Breast epithelium (tissue), 4 donors: ENCODE results near the gene SARS1. TPM values are rescaled to one million over a fixed set of nuclear protein-coding genes. Genes with fewer than 3 reads are reported as not detected.
A peak's percentile ranks its signal among the peaks of the same experiment; 100 is the strongest.
"Not testable (repeated sequence)": the region's sequence is repeated elsewhere in the genome, so short reads cannot be mapped to it uniquely, and the experiment has no call there.

Source experiments
- DNase-seq, 2 donors: peaks; one replicate each; pipeline ENCODE4 v3.0.0-alpha.2; 2019; ENCODE audit warnings: low spot score in 2 of 2
- H3K27ac ChIP-seq, 2 donors: fragments of 200-600 bp; sonication (generic) in 1 of 2; one replicate each; pipeline ENCODE4 v1.5.1; 2016 to 2019; ENCODE audit warnings: mild to moderate bottlenecking in 1 of 2
- H3K27me3 ChIP-seq, 2 donors: fragments of 200-600 bp; sonication (generic) in 1 of 2; one replicate each; pipeline versions ENCODE4 v1.5.1 to v1.6.0; 2017 to 2019; ENCODE audit warnings: control low read depth in 1 of 2, mild to moderate bottlenecking in 1 of 2
- H3K36me3 ChIP-seq: fragments of 200-600 bp; one replicate; pipeline ENCODE4 v1.5.1; 2019
- H3K4me1 ChIP-seq, 2 donors: fragments of 200-600 bp; sonication (generic); one replicate each; pipeline ENCODE4 v1.5.1; 2016 to 2019; ENCODE audit warnings: control low read depth in 1 of 2
- H3K4me3 ChIP-seq, 3 donors: fragments of 200-600 bp; sonication (generic); 1 replicate in 2 of 3; 2 replicates in 1 of 3; pipeline ENCODE4 v1.5.1; 2016 to 2019; ENCODE audit warnings: mild to moderate bottlenecking in 3 of 3, moderate library complexity in 2 of 3
- H3K9me3 ChIP-seq, 2 donors: fragments of 200-600 bp; sonication (generic) in 1 of 2; one replicate each; pipeline ENCODE4 v1.5.1; 2016 to 2019; ENCODE audit warnings: control low read depth in 1 of 2
- POLR2A ChIP-seq: fragments of 450-650 bp; IDR thresholded peaks from one replicate; pipeline ENCODE4 v1.6.1; 2016; ENCODE audit warnings: antibody characterized with exemption, mild to moderate bottlenecking, moderate library complexity
- POLR2AphosphoS5 ChIP-seq, 3 donors: sonication (generic); formaldehyde crosslinking; IDR thresholded peaks; one replicate each; pipeline ENCODE4 v1.6.1; 2017; ENCODE audit warnings: antibody characterized with exemption in 3 of 3
- intact Hi-C: fragments of 100-400 bp; cut with DNase I; formaldehyde crosslinking; loops from one replicate; pipeline ENCODE4 v1.15.1; 2023; ENCODE audit warnings: low total_unique reads
- total RNA-seq, 3 donors: library from RNA; depleted of rRNA; stranded (reverse); fragments of >200 nt; gene quantifications; one replicate each; pipeline ENCODE4 v1.1.0, GENCODE V29; 2016
- TF ChIP-seq, protein P1 (sequence below), 3 donors: fragments of 450-650 bp; IDR thresholded peaks; one replicate each; pipeline ENCODE4 v1.5.1; 2016 to 2017; ENCODE audit warnings: antibody characterized with exemption in 3 of 3, mild to moderate bottlenecking in 3 of 3, moderate library complexity in 3 of 3

SARS1 gene
- total RNA-seq, 3 donors from 2014 or later = 146 to 172 (median 161) TPM

- H3K4me1 ChIP-seq = no peaks in the 10 kb centered on the region
- no peaks in the 10 kb centered on the region for H3K36me3 ChIP-seq
- no peaks in the 10 kb centered on the region for H3K9me3 ChIP-seq
- intact Hi-C loops = no loop called here
- no peak overlapping the region for H3K4me3 ChIP-seq
- H3K27me3 ChIP-seq = no peaks in the 10 kb centered on the region
- DNase-seq = peak in 1 of 2 donors; percentile 34
- no peak for TF ChIP-seq POLR2A
- no peak for TF ChIP-seq POLR2AphosphoS5 (IDR thresholded peaks at IDR 0.05)
- TF ChIP-seq, protein P1, sequence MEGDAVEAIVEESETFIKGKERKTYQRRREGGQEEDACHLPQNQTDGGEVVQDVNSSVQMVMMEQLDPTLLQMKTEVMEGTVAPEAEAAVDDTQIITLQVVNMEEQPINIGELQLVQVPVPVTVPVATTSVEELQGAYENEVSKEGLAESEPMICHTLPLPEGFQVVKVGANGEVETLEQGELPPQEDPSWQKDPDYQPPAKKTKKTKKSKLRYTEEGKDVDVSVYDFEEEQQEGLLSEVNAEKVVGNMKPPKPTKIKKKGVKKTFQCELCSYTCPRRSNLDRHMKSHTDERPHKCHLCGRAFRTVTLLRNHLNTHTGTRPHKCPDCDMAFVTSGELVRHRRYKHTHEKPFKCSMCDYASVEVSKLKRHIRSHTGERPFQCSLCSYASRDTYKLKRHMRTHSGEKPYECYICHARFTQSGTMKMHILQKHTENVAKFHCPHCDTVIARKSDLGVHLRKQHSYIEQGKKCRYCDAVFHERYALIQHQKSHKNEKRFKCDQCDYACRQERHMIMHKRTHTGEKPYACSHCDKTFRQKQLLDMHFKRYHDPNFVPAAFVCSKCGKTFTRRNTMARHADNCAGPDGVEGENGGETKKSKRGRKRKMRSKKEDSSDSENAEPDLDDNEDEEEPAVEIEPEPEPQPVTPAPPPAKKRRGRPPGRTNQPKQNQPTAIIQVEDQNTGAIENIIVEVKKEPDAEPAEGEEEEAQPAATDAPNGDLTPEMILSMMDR (IDR thresholded peaks at IDR 0.05) = no peak
- peak overlapping the region in 1 of 2 donors; percentile 13 for H3K27ac ChIP-seq
Measured at GRCh38 chr1:109210058-109210457, 3.7 kb upstream of the SARS1 start.

DNA sequence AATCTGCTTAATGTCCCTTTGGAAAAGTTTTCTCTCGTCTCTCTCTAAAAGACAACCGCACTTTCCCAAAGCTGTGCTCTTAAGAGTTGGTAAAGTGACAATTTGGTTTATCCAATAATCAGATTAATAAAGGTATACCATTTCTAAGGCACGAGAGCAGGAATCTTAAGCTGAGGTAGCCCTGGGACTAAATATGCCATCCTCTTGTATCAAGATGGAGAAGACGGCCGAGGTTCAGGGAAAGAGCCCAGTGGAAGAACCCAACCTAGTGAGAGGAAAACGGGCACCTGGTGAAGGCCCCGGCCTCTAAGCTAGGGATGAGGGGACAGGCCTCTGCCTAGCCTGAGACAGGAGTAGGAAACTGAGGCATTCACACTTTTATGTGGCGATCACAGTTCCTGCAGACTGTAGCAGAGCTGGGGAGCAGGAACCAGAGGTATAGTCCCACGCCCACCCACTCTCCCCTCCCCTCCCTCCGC lies 334 bp upstream of the SARS1 start:
- H3K36me3 ChIP-seq = no peaks in the 10 kb centered on the region
- no peaks in the 10 kb centered on the region for H3K9me3 ChIP-seq
- H3K27me3 ChIP-seq = no peaks in the 10 kb centered on the region
- H3K27ac ChIP-seq = peak overlapping the region; percentile 90 to 92
- H3K4me1 ChIP-seq = peaks cover 0 to 5% of the 10 kb centered on the region in 2 donors
- DNase-seq = no peak
- no peak for TF ChIP-seq POLR2AphosphoS5 (IDR thresholded peaks at IDR 0.05)
- no peak for TF ChIP-seq POLR2A
- TF ChIP-seq, protein P1 (IDR thresholded peaks at IDR 0.05) = no peak
- intact Hi-C loops = no loop called here
- peak overlapping the region; percentile 84 to 89 (median 84) for H3K4me3 ChIP-seq

DNA sequence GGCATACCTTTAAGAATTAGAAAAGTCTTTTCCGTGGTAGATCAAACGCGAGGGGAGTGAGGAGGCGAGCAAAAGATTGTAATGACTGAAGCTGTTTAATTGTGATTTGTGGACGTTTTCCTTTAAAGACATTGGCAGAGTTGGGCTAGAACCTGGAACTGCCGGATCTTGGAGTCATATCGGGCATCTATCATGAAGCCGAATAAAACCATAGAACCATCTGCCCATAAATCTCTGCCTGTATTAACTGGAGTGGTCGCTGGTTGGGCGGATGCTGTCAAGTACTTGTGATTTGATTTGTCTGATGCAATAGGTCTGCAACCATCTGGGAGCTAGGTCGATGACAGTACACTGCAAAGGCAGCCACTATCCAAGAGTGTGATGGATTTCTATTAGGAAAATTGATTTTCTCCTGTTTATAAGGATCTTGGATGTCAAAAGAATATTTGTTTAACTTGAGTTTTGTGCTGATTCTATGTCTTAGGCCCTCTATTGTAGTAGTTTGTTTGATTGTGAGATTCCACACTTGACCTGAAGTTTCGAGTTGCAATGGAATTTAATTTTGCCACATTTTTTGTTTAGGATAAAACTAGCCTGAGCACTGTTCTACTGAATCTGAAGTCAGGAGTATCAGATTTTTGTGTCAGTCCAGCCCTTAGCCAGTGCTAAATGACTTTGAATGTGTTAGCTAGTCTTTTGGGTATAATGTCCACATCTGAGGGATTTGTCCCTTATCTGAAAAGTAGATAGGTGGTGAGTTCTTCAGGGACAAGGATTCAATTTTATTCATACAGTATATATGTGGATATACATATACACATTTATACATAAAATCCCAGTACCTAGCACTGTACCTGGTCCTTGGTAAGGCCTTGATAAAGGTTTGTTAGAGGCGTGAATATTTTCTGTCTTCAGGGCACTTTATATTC lies 1.2 kb downstream of the SARS1 start:
- Histone ChIP-seq H3K27me3 (no peaks in the 10 kb centered on the region), H3K4me1 (peaks cover 0 to 5% of the 10 kb centered on the region in 2 donors), H3K4me3 (peak overlapping the region; percentile 84 to 89 (median 84)), H3K36me3 (no peaks in the 10 kb centered on the region), H3K27ac (peak overlapping the region; percentile 90 to 92), H3K9me3 (no peaks in the 10 kb centered on the region)
- intact Hi-C loops = no loop called here
- DNase-seq = no peak
- TF ChIP-seq POLR2AphosphoS5 (IDR thresholded peaks at IDR 0.05) (no peak), POLR2A (no peak)
- TF ChIP-seq, protein P1 (IDR thresholded peaks at IDR 0.05) = no peak

DNA sequence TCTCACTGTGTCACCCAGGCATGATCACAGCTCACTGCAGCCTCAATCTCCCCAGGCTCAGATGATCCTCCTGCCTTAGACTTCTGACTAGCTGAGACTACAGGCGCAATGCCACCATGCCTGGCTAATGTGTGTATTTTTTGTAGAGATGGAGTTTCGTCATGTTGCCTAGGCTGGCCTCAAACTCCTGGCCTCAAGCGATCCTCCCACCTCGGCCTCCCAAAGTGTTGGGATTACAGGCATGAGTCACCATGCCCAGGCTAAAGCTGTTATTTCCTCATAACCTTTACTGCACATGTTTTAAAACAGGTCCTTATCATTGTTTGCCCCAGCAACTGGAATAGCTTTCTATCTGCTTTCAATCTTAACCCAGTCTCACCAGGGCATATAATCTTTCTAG lies 2.9 kb downstream of the SARS1 start:
- H3K36me3 ChIP-seq = no peaks in the 10 kb centered on the region
- no peaks in the 10 kb centered on the region for H3K27me3 ChIP-seq
- no peaks in the 10 kb centered on the region for H3K9me3 ChIP-seq
- H3K4me3 ChIP-seq = no peak overlapping the region
- peaks cover 0 to 5% of the 10 kb centered on the region in 2 donors for H3K4me1 ChIP-seq
- no peak for DNase-seq
- peak overlapping the region in 1 of 2 donors; percentile 13 for H3K27ac ChIP-seq
- intact Hi-C loops = no loop called here
- TF ChIP-seq, protein P1 (IDR thresholded peaks at IDR 0.05) = no peak
- no peak for TF ChIP-seq POLR2A
- no peak for TF ChIP-seq POLR2AphosphoS5 (IDR thresholded peaks at IDR 0.05)

GRCh38 chr1:109218516-109218915 lies 4.8 kb downstream of the SARS1 start:
- no peaks in the 10 kb centered on the region for H3K9me3 ChIP-seq
- no peak overlapping the region for H3K4me3 ChIP-seq
- intact Hi-C loops = no loop called here
- H3K4me1 ChIP-seq = peaks cover 0 to 5% of the 10 kb centered on the region in 2 donors
- DNase-seq = no peak
- H3K36me3 ChIP-seq = no peaks in the 10 kb centered on the region
- H3K27ac ChIP-seq = no peak overlapping the region
- no peak for TF ChIP-seq POLR2AphosphoS5 (IDR thresholded peaks at IDR 0.05)
- TF ChIP-seq, protein P1 (IDR thresholded peaks at IDR 0.05) = no peak
- no peak for TF ChIP-seq POLR2A
- H3K27me3 ChIP-seq = no peaks in the 10 kb centered on the region

- H3K36me3 ChIP-seq, H3K27ac ChIP-seq, H3K4me3 ChIP-seq, intact Hi-C loops, DNase-seq, H3K9me3 ChIP-seq, H3K4me1 ChIP-seq, H3K27me3 ChIP-seq: not testable (repeated sequence)
Measured at GRCh38 chr1:109221201-109221600, 7.5 kb downstream of the SARS1 start.
